Purkinje cell (primary cell): ENCODE results near the gene SDHC. TPM values are rescaled to one million over a fixed set of nuclear protein-coding genes. Genes with fewer than 3 reads are reported as not detected.

Experiments used
- polyA plus RNA-seq: library from polyadenylated mRNA; unstranded; fragments of >200 nt; fragmentation: Nextera tagmentation; gene quantifications from 2 replicates; pipeline ENCODE4 v1.2.1, GENCODE V29; 2014

The SDHC gene, protein sequence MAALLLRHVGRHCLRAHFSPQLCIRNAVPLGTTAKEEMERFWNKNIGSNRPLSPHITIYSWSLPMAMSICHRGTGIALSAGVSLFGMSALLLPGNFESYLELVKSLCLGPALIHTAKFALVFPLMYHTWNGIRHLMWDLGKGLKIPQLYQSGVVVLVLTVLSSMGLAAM
- 72.3 and 72.8 TPM in 2 replicates for polyA plus RNA-seq

DNA sequence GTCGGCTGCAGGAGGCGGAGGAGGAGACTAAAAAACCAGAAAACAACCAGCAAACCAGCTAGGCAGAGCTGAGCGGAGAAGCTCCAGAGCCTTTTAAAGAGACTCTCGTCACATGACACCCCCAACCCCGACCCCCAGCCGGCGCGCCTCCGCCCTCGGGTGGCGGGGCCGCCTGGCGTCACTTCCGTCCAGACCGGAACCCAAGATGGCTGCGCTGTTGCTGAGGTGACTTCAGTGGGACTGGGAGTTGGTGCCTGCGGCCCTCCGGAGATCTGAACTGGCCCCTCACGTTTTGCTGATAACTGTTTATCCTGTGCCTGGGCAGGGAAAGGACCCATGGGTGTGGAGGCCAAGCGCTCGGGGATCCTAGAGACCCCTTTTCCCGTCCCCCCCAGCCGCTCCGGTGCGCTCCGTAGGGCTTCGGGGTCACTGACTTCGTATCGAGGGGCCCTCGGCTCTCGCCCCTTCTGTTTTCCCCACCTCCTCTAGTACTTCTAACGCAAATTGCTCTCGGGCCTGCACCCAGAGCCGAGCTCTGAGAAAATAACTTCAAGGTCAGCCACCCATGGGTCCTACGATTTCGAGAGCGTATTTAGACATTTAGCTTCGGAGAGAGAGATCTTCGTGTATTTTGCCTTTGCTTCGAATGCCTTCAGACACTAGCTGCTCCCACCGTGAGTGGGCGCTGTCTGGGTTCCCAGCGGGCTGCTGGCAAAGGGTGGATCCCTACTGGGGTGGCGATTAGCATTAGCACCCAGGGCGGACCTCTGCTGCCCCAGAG is at the start of gene SDHC:
Gene SDHC, plus strand, starts transcription at position 181 of the 781 bp plus-strand sequence. Its CDS starts 25 bp downstream, at position 206.

DNA sequence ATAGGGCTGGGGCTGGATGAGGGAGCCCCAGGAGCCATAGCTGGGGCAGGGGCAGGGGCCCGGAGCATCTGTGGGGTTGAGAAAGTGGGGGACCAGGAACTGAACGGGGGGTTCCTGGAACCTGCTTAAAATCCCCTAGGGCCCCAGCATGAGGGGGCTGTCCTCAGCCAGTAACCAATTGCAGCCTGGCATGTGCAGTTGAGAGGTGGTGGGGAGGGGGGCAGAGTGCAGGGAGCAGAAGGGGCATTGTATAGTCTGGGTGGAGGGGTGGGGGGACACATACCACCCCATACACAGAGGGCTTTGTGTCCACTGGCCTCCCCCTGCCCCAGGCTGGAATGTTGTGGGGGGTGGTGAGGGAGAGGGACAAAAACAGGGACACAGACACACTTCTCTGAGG is 4.3 kb upstream of the SDHC start, which contains the start of gene MPZ:
Gene MPZ, minus strand, starts transcription at position 101 of the 400 bp plus-strand sequence. Its CDS starts 63 bp downstream, at position 38.

DNA sequence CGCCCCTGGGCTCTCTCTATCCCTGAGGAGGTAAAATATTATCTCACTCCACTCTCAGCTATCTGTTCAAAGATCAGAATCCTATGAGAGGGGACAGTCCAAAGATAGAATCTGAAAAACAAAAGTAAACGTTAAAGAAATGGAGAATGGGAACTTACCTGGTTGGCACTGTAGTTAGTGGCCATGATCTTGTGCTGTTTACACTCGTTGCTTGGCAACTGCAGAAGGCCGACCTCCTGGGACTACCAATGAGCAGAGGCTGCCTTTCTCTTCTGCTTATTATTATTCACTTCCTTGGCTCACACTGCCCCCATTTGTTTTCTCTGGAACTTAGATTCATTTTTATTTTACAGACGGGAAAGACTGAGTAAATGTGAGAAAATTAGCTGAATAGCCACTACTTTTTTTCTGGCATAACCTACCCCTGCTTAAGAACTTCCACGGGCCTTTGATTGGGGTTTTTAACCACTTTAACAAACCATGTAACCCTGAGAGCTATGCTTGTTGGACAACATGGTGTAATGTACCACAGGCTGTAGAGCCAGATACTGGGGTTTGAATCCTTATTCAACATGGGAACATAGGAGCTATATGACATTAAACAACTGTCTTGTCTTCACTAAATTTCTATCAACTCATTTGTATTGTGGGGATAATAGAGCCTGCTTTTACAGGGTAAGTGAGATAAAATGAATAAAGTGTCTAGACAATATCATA is 53.7 kb downstream of the SDHC start, which contains the start of gene CFAP126:
Gene CFAP126, minus strand, starts transcription at position 193 of the 717 bp plus-strand sequence. Its CDS starts 8 bp downstream, at position 185.

Other genes starting within 250 kb of the SDHC start
- 0.11 TPM in 1 of 2 replicates, not detected in the other for gene ARHGAP30, start 244.5 kb upstream of the SDHC start, polyA plus RNA-seq
- not detected in 2 replicates for gene NECTIN4, start 224.8 kb upstream of the SDHC start, polyA plus RNA-seq
- gene KLHDC9, start 216.0 kb upstream of the SDHC start, polyA plus RNA-seq: 8.0 and 17.1 TPM in 2 replicates
- gene PFDN2, start 196.3 kb upstream of the SDHC start, polyA plus RNA-seq: 92.1 and 97.1 TPM in 2 replicates
- 35.5 and 38.5 TPM in 2 replicates for gene NIT1, start 196.3 kb upstream of the SDHC start, polyA plus RNA-seq
- gene DEDD, start 181.7 kb upstream of the SDHC start, polyA plus RNA-seq: 27.4 and 28.0 TPM in 2 replicates
- 301 and 305 TPM in 2 replicates for gene UFC1, start 160.4 kb upstream of the SDHC start, polyA plus RNA-seq
- gene USP21, start 154.9 kb upstream of the SDHC start, polyA plus RNA-seq: 3.2 and 6.2 TPM in 2 replicates
- gene PPOX, start 148.0 kb upstream of the SDHC start, polyA plus RNA-seq: 27.6 and 29.5 TPM in 2 replicates
- gene B4GALT3, start 136.9 kb upstream of the SDHC start, polyA plus RNA-seq: 6.5 and 12.7 TPM in 2 replicates
- gene ADAMTS4, start 115.3 kb upstream of the SDHC start, polyA plus RNA-seq: 0.13 and 0.62 TPM in 2 replicates
- 145 and 159 TPM in 2 replicates for gene NDUFS2, start 112.0 kb upstream of the SDHC start, polyA plus RNA-seq
- 2.9 and 7.6 TPM in 2 replicates for gene FCER1G, start 99.1 kb upstream of the SDHC start, polyA plus RNA-seq
- gene APOA2, start 90.8 kb upstream of the SDHC start, polyA plus RNA-seq: not detected in 2 replicates
- 9.1 and 11.9 TPM in 2 replicates for gene TOMM40L, start 88.3 kb upstream of the SDHC start, polyA plus RNA-seq
- 0.23 and 1.4 TPM in 2 replicates for gene NR1I3, start 76.2 kb upstream of the SDHC start, polyA plus RNA-seq
- 5.9 and 7.5 TPM in 2 replicates for gene PCP4L1, start 55.6 kb upstream of the SDHC start, polyA plus RNA-seq
- not detected in 2 replicates for gene MPZ, start 4.4 kb upstream of the SDHC start, polyA plus RNA-seq
- gene CFAP126, start 53.5 kb downstream of the SDHC start, polyA plus RNA-seq: 0.83 and 1.7 TPM in 2 replicates
- gene FCGR2A, start 191.1 kb downstream of the SDHC start, polyA plus RNA-seq: 1.0 TPM in 1 of 2 replicates, not detected in the other
- 0.62 and 0.66 TPM in 2 replicates for gene HSPA6, start 210.2 kb downstream of the SDHC start, polyA plus RNA-seq
- gene FCGR3A, start 235.4 kb downstream of the SDHC start, polyA plus RNA-seq: 0.73 and 1.3 TPM in 2 replicates